ENCODE results near the gene SLC17A3. TPM values are rescaled to one million over a fixed set of nuclear protein-coding genes. Genes with fewer than 3 reads are reported as not detected.

SLC17A3 gene
- total RNA-seq, 1 donor from 2014 or later, result not detected

GRCh38 chr6:25874822-25875562, 949 bp upstream of the SLC17A3 start:
- Mint-ChIP-seq H3K27me3 (ENCODE audit: unreplicated experiment) (peaks cover 2% of the 10 kb centered on the region), H3K27ac (ENCODE audit: unreplicated experiment) (no peak overlapping the region), H3K36me3 (ENCODE audit: unreplicated experiment) (no peaks in the 10 kb centered on the region), H3K4me3 (ENCODE audit: unreplicated experiment) (no peak overlapping the region), H3K4me1 (ENCODE audit: low read depth, unreplicated experiment) (no peaks in the 10 kb centered on the region), H3K9me3 (ENCODE audit: unreplicated experiment) (no peaks in the 10 kb centered on the region)
- no peak for DNase-seq
- TF ChIP-seq, protein P1, sequence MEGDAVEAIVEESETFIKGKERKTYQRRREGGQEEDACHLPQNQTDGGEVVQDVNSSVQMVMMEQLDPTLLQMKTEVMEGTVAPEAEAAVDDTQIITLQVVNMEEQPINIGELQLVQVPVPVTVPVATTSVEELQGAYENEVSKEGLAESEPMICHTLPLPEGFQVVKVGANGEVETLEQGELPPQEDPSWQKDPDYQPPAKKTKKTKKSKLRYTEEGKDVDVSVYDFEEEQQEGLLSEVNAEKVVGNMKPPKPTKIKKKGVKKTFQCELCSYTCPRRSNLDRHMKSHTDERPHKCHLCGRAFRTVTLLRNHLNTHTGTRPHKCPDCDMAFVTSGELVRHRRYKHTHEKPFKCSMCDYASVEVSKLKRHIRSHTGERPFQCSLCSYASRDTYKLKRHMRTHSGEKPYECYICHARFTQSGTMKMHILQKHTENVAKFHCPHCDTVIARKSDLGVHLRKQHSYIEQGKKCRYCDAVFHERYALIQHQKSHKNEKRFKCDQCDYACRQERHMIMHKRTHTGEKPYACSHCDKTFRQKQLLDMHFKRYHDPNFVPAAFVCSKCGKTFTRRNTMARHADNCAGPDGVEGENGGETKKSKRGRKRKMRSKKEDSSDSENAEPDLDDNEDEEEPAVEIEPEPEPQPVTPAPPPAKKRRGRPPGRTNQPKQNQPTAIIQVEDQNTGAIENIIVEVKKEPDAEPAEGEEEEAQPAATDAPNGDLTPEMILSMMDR (IDR thresholded peaks at IDR 0.05; ENCODE audit: partially characterized antibody, unreplicated experiment), result no peak

DNA sequence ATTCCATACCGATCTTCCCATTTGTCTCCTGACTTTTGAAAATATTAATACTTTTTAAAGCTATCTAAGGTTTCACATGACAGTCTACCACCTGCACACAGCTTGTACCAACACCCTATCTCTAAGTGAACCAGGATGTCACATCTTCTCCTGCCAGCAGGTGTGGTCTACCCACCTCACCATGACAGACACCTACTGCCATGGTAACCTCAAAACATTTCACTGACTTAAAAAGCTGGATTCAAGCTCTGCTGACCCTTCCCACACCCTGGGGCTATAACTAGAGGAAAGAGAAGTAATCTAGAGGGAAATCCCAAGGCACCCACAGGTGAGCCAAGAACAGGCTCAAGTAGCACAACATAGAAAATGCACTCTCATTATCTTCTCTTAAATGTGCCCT, 1.2 kb downstream of the SLC17A3 start:
- no peaks in the 10 kb centered on the region for H3K9me3 Mint-ChIP-seq (ENCODE audit: unreplicated experiment)
- H3K36me3 Mint-ChIP-seq (ENCODE audit: unreplicated experiment), result no peaks in the 10 kb centered on the region
- no peak for DNase-seq
- TF ChIP-seq, protein P1 (IDR thresholded peaks at IDR 0.05; ENCODE audit: partially characterized antibody, unreplicated experiment), result no peak
- H3K4me1 Mint-ChIP-seq (ENCODE audit: low read depth, unreplicated experiment), result no peaks in the 10 kb centered on the region
- no peak overlapping the region for H3K27ac Mint-ChIP-seq (ENCODE audit: unreplicated experiment)
- no peak overlapping the region for H3K4me3 Mint-ChIP-seq (ENCODE audit: unreplicated experiment)
- H3K27me3 Mint-ChIP-seq (ENCODE audit: unreplicated experiment), result peaks cover 2% of the 10 kb centered on the region

DNA sequence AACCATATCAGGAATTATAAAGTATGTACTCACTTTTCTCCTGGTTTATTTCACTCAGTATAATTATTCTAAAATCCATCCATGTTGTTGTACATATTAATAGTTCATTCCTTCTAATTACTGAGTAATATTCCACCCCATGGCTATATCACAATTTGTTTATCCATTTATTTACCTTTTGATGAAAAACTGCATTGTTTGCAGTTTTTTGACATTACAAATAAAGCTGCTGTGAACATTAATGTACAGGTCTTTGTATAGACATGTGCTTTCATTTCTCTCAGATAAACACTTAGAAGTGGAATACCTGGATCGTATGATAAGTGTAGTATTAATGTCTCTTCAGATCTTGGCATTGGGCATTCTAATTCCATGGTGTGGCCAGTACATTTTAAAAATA, 4.2 kb downstream of the SLC17A3 start:
- Mint-ChIP-seq H3K27ac (ENCODE audit: unreplicated experiment) (no peak overlapping the region), H3K36me3 (ENCODE audit: unreplicated experiment) (no peaks in the 10 kb centered on the region), H3K4me1 (ENCODE audit: low read depth, unreplicated experiment) (no peaks in the 10 kb centered on the region), H3K27me3 (ENCODE audit: unreplicated experiment) (peaks cover 2% of the 10 kb centered on the region), H3K9me3 (ENCODE audit: unreplicated experiment) (no peaks in the 10 kb centered on the region), H3K4me3 (ENCODE audit: unreplicated experiment) (no peak overlapping the region)
- DNase-seq, result no peak
- TF ChIP-seq, protein P1 (IDR thresholded peaks at IDR 0.05; ENCODE audit: partially characterized antibody, unreplicated experiment), result no peak

DNA sequence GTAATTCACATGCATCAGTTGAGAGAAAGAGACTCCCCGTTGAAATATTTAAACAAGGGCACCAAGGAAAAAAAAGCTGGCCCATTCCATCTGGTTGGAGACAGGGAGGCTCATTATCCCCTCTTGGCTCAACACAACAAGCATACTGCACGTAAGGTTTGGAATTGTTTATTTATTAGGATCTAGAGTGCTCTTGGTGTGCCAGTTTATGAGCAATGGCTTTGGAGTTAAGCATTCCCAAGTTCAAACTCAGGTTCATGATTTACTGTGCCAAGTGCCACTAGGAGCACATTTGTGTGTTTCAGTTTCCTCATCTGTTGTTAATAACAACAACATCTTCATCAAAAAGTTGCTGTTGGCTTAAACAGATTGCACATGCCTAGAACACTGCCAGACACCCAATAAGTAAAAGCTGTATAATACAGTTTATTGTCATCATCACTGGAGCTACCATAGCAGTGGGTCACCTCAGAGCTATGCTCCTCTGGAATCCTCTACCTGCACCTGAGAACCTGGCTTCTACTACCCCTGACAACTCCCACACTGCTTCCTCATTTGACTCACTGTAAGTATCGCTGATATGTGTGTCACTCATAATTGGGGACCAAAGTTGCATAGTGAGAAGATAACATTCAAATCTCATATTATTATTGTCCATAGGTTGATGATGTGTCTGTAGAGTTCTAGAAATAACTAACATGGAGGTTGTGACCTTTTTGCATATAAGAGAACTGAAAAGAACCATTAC, 5.4 kb downstream of the SLC17A3 start:
- no peak overlapping the region for H3K27ac Mint-ChIP-seq (ENCODE audit: unreplicated experiment)
- H3K36me3 Mint-ChIP-seq (ENCODE audit: unreplicated experiment), result no peaks in the 10 kb centered on the region

More for the DNA sequence above, 5.4 kb downstream of the SLC17A3 start:
- Mint-ChIP-seq H3K4me3 (ENCODE audit: unreplicated experiment) (no peak overlapping the region), H3K4me1 (ENCODE audit: low read depth, unreplicated experiment) (no peaks in the 10 kb centered on the region), H3K9me3 (ENCODE audit: unreplicated experiment) (no peaks in the 10 kb centered on the region), H3K27me3 (ENCODE audit: unreplicated experiment) (peaks cover 2% of the 10 kb centered on the region)
- DNase-seq, result no peak
- TF ChIP-seq, protein P1 (IDR thresholded peaks at IDR 0.05; ENCODE audit: partially characterized antibody, unreplicated experiment), result no peak

All from glutamatergic neuron (in vitro differentiated cells).